Naive thymus-derived CD4-positive, alpha-beta T cell (primary cell): ENCODE results near the gene CABP4. TPM values are rescaled to one million over a fixed set of nuclear protein-coding genes. Genes with fewer than 3 reads are reported as not detected.

Source experiments
- ATAC-seq: fragments of 150-1000 bp; cut with Tn5 transposase; 2 replicates; pipeline ENCODE4 v1.10.0; 2021; ENCODE audit warnings: mild to moderate bottlenecking, moderate library complexity
- CTCF ChIA-PET: fragments of 350-600 bp; sonication (Branson Sonifier 250); formaldehyde crosslinking; loops from one replicate; lab custom pipeline; 2021; ENCODE audit warnings: antibody characterized with exemption; lab: Charles Lee
- POLR2A ChIA-PET: fragments of 350-600 bp; sonication (Branson Sonifier 250); formaldehyde crosslinking; loops from one replicate; lab custom pipeline; 2021; ENCODE audit warnings: antibody characterized with exemption, inconsistent platforms; lab: Charles Lee
- DNase-seq, 9 donors: peaks; one replicate each; pipeline versions ENCODE4 v3.0.0 to v3.0.0-alpha.2; 2020 to 2022; ENCODE audit warnings: mixed read lengths in 1 of 9
- H3K27ac ChIP-seq: one replicate; pipeline ENCODE4 v1.7.0; 2013; ENCODE audit warnings: mild to moderate bottlenecking, low read depth, low read length, moderate library complexity
- H3K27me3 ChIP-seq, 2 donors: one replicate each; pipeline ENCODE4 v1.7.0; 2013; ENCODE audit warnings: low read length in 2 of 2, mild to moderate bottlenecking in 2 of 2, moderate library complexity in 2 of 2; ENCODE audit not compliant: control insufficient read depth in 2 of 2, insufficient read depth in 2 of 2
- H3K36me3 ChIP-seq, 3 experiments: 1 replicate in 2 of 3; 2 replicates in 1 of 3; pipeline ENCODE4 v1.7.0; 2013; ENCODE audit warnings: low read length in 3 of 3, mild to moderate bottlenecking in 3 of 3, moderate library complexity in 1 of 3; ENCODE audit not compliant: insufficient read depth in 3 of 3, control insufficient read depth in 2 of 3
- H3K4me1 ChIP-seq, 2 donors: one replicate each; pipeline ENCODE4 v1.7.0; 2013; ENCODE audit warnings: low read length in 2 of 2, mild to moderate bottlenecking in 2 of 2, moderate library complexity in 1 of 2; ENCODE audit not compliant: control insufficient read depth in 2 of 2, insufficient read depth in 2 of 2
- H3K4me3 ChIP-seq: 2 replicates; pipeline ENCODE4 v1.7.0; 2013; ENCODE audit warnings: mild to moderate bottlenecking, low read length
- H3K9me3 ChIP-seq, 3 experiments: 1 replicate in 2 of 3; 2 replicates in 1 of 3; pipeline ENCODE4 v1.7.0; 2013; ENCODE audit warnings: low read length in 3 of 3; ENCODE audit not compliant: control insufficient read depth in 2 of 3
- H3K27ac Mint-ChIP-seq, 9 donors: one replicate each; pipeline ENCODE4 v1.8.0; 2020 to 2022; ENCODE audit warnings: mixed read lengths in 9 of 9, mild to moderate bottlenecking in 8 of 9, moderate library complexity in 5 of 9, inconsistent platforms in 2 of 9
- H3K27me3 Mint-ChIP-seq, 5 donors: one replicate each; pipeline ENCODE4 v1.8.0; 2021 to 2022; ENCODE audit warnings: mixed read lengths in 5 of 5, mild to moderate bottlenecking in 1 of 5
- H3K36me3 Mint-ChIP-seq, 5 donors: one replicate each; pipeline ENCODE4 v1.8.0; 2020 to 2022; ENCODE audit warnings: mixed read lengths in 5 of 5, mild to moderate bottlenecking in 3 of 5, inconsistent platforms in 1 of 5
- H3K4me1 Mint-ChIP-seq, 7 donors: one replicate each; pipeline ENCODE4 v1.8.0; 2020 to 2022; ENCODE audit warnings: mixed read lengths in 7 of 7, mild to moderate bottlenecking in 3 of 7, inconsistent platforms in 1 of 7
- H3K4me3 Mint-ChIP-seq, 10 donors: one replicate each; pipeline ENCODE4 v1.8.0; 2020 to 2022; ENCODE audit warnings: mild to moderate bottlenecking in 10 of 10, mixed read lengths in 10 of 10, moderate library complexity in 6 of 10, inconsistent platforms in 2 of 10
- H3K9me3 Mint-ChIP-seq, 11 donors: one replicate each; pipeline ENCODE4 v1.8.0; 2020 to 2022; ENCODE audit warnings: mixed read lengths in 11 of 11, mild to moderate bottlenecking in 4 of 11, inconsistent platforms in 1 of 11, moderate library complexity in 1 of 11
- intact Hi-C, 2 donors: fragments of 100-400 bp; cut with micrococcal nuclease; formaldehyde crosslinking; loops; one replicate each; pipeline ENCODE4 v1.15.1; 2023
- polyA plus RNA-seq, 2 donors: library from polyadenylated mRNA; unstranded; fragments of 300-500 nt; fragmentation: Illumina TruSeq; gene quantifications; one replicate each; pipeline ENCODE4 v1.2.3, GENCODE V29; 2021
- total RNA-seq, 6 experiments: library from RNA in 5 of 6; stranded (reverse) in 5 of 6; gene quantifications; 1 replicate in 5 of 6; 2 replicates in 1 of 6; pipeline ENCODE4 v1.2.3 and lab custom pipeline; 2021 to 2026

Gene CABP4
- total RNA-seq, result 10 to 100 TPM in 2 of 5 experiments, 1 to 10 TPM in 3; 2.5 to 17.1 (median 3.4) TPM
- 1 to 10 TPM; 1.2 to 2.3 TPM for polyA plus RNA-seq
- 15.2 reads per million, percentile 44 among the genes with 10 or more reads in this experiment for total RNA-seq (lab: John Stamatoyannopoulos, UW)

DNA sequence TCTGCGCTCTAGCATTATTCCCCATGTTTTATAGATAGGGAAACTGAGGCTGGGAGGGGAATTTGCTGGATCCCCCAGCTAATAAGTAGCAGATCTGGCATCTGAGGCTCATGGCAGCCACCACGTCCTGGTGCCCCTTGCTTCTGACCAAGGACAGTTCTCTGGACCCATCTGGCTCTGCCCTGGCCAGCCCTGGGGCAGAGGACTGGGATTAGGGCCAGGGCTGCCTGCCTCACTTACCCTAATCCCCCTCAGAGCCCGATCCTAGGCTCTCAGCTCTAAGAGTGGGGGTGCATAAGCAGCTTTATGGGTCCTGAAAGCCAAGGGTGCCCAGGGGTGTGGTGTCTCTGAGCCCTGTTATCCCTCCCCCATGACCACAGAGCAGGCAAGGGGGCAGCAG is at the start of gene CABP4:
Gene CABP4, plus strand, starts transcription at position 301 of the 400 bp plus-strand sequence. Its CDS starts 70 bp downstream, at position 371.
- intact Hi-C loops, result no loop called here
- no peaks in the 10 kb centered on the region for H3K27me3 ChIP-seq
- no peak for ATAC-seq
- no peaks in the 10 kb centered on the region for H3K36me3 ChIP-seq
- Mint-ChIP-seq H3K4me3 (peak within 1 kb of the TSS in 1 of 10 donors; percentile 69), H3K27me3 (no peaks in the 10 kb centered on the region), H3K36me3 (no peaks in the 10 kb centered on the region), H3K4me1 (peaks cover 0 to 22% (median 8%) of the 10 kb centered on the region in 7 donors), H3K9me3 (peaks cover 0 to 6% (median 0%) of the 10 kb centered on the region in 11 donors), H3K27ac (peak within 1 kb of the TSS in 2 of 9 donors; percentile 10 to 31)
- no peak within 1 kb of the TSS for H3K27ac ChIP-seq
- no peak for DNase-seq
- no peaks in the 10 kb centered on the region for H3K9me3 ChIP-seq
- ChIA-PET POLR2A (interaction anchor here (0.6 to 18.3 kb wide), 6 partner anchors 7 to 44 kb away, joined by 3 to 206 read pairs (median 16); partner anchors contain the start of genes CORO1B, GPR152 and PTPRCAP), CTCF (no interaction called here)
- no peak within 1 kb of the TSS for H3K4me3 ChIP-seq
- H3K4me1 ChIP-seq, result peaks cover 0 to 2% of the 10 kb centered on the region in 2 donors

DNA sequence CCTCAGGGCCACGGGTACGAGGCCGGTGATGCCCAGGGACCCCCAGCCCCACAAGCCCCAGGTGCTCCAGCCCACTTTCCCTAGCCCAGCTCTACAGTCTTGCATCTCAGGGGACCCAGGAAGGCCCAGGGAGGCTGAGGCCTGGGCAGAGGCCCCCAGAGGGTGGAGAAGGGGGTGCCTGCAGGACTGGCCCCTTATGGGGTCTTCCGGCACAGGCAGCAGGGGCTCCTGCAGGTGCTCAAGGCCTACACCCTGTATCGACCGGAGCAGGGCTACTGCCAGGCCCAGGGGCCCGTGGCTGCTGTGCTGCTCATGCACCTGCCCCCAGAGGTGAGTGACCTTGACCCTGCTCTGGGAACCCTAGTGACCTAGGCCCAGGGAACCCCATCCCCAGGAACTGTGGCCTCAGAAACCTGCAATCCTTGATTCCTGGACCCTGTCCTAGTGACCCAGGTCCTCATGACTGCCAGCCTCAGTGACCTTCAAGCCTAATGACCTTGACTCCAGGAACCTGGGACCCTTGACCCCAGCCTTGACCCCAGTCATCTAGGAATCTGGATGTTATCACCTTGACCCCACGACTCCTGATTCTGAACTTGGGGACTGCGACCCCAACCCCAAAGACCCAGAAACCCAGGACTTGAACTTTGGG is 49.3 kb upstream of the CABP4 start:
- Histone ChIP-seq H3K4me3 (peak overlapping the region; percentile 98), H3K9me3 (no peaks in the 10 kb centered on the region), H3K27me3 (no peaks in the 10 kb centered on the region), H3K27ac (peak overlapping the region; percentile 87), H3K36me3 (peaks cover 0 to 26% (median 5%) of the 10 kb centered on the region in 3 experiments), H3K4me1 (peaks cover 68 to 76% of the 10 kb centered on the region in 2 donors)
- peak overlapping the region; percentile 90 to 100 (median 98) for H3K4me3 Mint-ChIP-seq
- DNase-seq, result no peak
- peak overlapping the region in 8 of 9 donors; percentile 91 to 96 (median 95) for H3K27ac Mint-ChIP-seq
- peaks cover 0 to 3% (median 0%) of the 10 kb centered on the region in 11 donors for H3K9me3 Mint-ChIP-seq
- peaks cover 28 to 65% (median 56%) of the 10 kb centered on the region in 7 donors for H3K4me1 Mint-ChIP-seq
- intact Hi-C loops, result no loop called here
- no peaks in the 10 kb centered on the region for H3K27me3 Mint-ChIP-seq
- ChIA-PET POLR2A (interaction anchor here (0.8 to 25.4 kb wide), 8 partner anchors 15 to 94 kb away, joined by 3 to 1530 read pairs (median 50); partner anchors contain the start of genes AIP, CARNS1, POLD4 and PTPRCAP), CTCF (interaction anchor here (6.4 kb wide), 1 partner anchor 13 kb away, joined by 67 read pairs; no protein-coding TSS in a partner anchor)
- peaks cover 0 to 49% (median 11%) of the 10 kb centered on the region in 5 donors for H3K36me3 Mint-ChIP-seq
- no peak for ATAC-seq

DNA sequence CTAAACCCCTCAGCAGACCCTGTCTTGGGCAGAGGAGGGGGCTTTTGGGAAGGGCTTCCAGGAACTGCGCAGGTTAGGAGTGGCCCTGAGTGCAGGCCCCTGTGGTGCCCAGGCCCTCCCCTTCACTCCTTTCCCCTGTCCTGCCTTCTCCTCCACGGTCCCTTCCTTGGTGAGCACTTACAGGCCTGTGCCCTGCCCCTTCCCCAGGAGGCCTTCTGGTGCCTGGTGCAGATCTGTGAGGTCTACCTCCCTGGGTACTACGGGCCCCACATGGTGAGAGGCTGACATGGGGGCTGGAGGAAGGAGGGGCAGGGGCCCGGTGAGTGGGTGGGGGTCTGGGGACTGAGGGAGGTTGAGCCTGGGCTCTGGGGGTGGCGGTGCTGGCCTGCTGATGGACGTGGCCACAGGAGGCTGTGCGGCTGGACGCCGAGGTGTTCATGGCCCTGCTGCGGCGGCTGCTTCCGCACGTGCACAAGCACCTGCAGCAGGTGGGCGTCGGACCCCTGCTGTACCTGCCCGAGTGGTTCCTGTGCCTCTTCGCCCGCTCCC is 48.7 kb upstream of the CABP4 start:
- intact Hi-C loops, result no loop called here
- no peak for DNase-seq
- H3K27ac ChIP-seq, result peak overlapping the region; percentile 87
- ATAC-seq, result no peak
- H3K36me3 Mint-ChIP-seq, result peaks cover 0 to 52% (median 11%) of the 10 kb centered on the region in 5 donors
- H3K9me3 Mint-ChIP-seq, result peaks cover 0 to 3% (median 0%) of the 10 kb centered on the region in 11 donors
- H3K4me3 Mint-ChIP-seq, result peak overlapping the region; percentile 90 to 100 (median 98)
- peak overlapping the region; percentile 98 for H3K4me3 ChIP-seq
- no peaks in the 10 kb centered on the region for H3K9me3 ChIP-seq
- H3K4me1 ChIP-seq, result peaks cover 75 to 80% of the 10 kb centered on the region in 2 donors
- no peaks in the 10 kb centered on the region for H3K27me3 ChIP-seq
- peak overlapping the region in 8 of 9 donors; percentile 90 to 95 (median 92) for H3K27ac Mint-ChIP-seq
- H3K27me3 Mint-ChIP-seq, result no peaks in the 10 kb centered on the region
- CTCF ChIA-PET, result interaction anchor here (0.9 to 1.3 kb wide), 5 partner anchors 13 to 62 kb away, joined by 3 to 6 read pairs (median 5); partner anchors contain the start of genes PTPRCAP and TMEM134
- H3K36me3 ChIP-seq, result peaks cover 0 to 25% (median 5%) of the 10 kb centered on the region in 3 experiments
- peaks cover 35 to 69% (median 63%) of the 10 kb centered on the region in 7 donors for H3K4me1 Mint-ChIP-seq
- POLR2A ChIA-PET, result interaction anchor here (1.0 to 25.4 kb wide), 6 partner anchors 15 to 77 kb away, joined by 4 to 1530 read pairs (median 17); partner anchors contain the start of genes AIP, CARNS1, PTPRCAP and RAD9A

DNA sequence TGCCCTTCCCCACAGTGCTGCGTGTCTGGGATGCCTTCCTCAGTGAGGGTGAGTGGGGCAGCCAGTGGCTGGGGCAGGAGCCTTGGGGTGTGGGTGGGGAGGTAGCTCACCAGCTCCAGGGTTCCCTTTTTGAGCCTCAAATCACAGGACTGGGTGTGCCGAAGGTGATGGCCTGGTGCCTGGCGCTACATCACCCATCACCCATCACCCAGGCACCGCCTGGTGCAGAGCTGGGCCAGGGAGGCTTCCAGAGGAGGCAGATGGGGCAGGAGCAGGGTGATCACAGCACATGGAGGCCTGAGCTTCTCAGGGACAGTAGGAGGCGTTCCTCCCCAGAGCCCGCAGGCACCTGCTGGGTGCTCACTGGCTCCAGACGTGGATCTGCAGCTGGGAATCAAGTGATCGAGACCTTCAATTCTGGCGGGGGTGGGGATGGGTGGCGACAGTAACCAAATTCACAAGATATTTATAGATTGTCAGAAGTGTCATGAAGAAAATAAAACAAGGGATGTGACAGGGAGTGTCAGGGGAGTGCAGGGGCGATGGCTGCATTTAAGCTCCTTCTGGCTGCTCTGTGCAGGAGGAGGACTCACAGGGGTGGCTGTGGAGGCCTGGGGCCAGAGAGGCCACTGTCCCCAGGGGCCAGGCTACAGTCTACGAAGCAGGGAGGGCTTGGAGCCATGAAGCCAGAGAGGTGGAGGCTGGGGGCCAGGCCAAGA is 48.0 kb upstream of the CABP4 start:
- POLR2A ChIA-PET, result interaction anchor here (0.8 to 25.4 kb wide), 10 partner anchors 12 to 77 kb away, joined by 3 to 1530 read pairs (median 8); partner anchors contain the start of genes AIP, CARNS1, PTPRCAP and RAD9A
- intact Hi-C loops, result no loop called here
- peak in 3 of 9 donors; percentile 19 to 33 (median 27) for DNase-seq

DNA sequence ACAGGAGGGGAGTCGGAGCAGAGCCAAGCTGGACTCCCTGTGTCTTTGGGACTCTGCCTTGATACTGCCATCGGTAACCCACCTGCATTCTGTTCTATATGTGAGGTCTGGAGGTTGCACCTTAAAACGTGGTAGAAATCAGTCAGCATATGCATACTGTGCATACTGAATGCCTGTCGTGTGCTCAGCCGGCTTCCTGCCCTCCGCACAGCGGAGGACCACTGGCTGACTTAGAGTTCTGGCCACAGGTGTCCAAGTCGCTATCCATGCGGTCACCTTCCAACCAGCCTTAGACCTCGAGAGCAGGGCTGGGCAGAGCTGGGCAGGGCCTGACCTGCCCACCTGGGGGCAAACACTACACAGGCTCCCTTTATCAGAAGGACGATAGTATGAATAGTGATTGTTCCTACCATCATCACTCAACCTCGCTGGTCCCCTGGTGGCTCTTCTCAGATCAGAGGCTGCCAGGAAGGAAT is 47.4 kb upstream of the CABP4 start:
- Mint-ChIP-seq H3K4me1 (peaks cover 42 to 80% (median 75%) of the 10 kb centered on the region in 7 donors), H3K27ac (peak overlapping the region; percentile 91 to 95 (median 93)), H3K4me3 (peak overlapping the region; percentile 90 to 100 (median 98)), H3K27me3 (no peaks in the 10 kb centered on the region), H3K36me3 (peaks cover 0 to 52% (median 11%) of the 10 kb centered on the region in 5 donors), H3K9me3 (peaks cover 0 to 3% (median 0%) of the 10 kb centered on the region in 11 donors)
- peak overlapping the region; percentile 98 for H3K4me3 ChIP-seq
- peaks cover 0 to 25% (median 5%) of the 10 kb centered on the region in 3 experiments for H3K36me3 ChIP-seq
- DNase-seq (no peak), ATAC-seq (no peak)
- ChIA-PET CTCF (interaction anchor here (0.7 to 2.3 kb wide), 11 partner anchors 11 to 98 kb away, joined by 3 to 8 read pairs (median 5); partner anchors contain the start of genes PITPNM1, PTPRCAP and TMEM134), POLR2A (interaction anchor here (0.5 to 25.4 kb wide), 17 partner anchors 12 to 136 kb away, joined by 3 to 1530 read pairs (median 5); partner anchors contain the start of genes AIP, CARNS1, CORO1B and PTPRCAP)
- no peaks in the 10 kb centered on the region for H3K27me3 ChIP-seq
- no peaks in the 10 kb centered on the region for H3K9me3 ChIP-seq
- intact Hi-C loops, result no loop called here
- H3K4me1 ChIP-seq, result peaks cover 80 to 84% of the 10 kb centered on the region in 2 donors
- peak overlapping the region; percentile 87 for H3K27ac ChIP-seq

More for the DNA sequence above, 48.0 kb upstream of the CABP4 start:
- H3K27ac ChIP-seq, result peak overlapping the region; percentile 87
- peaks cover 0 to 25% (median 5%) of the 10 kb centered on the region in 3 experiments for H3K36me3 ChIP-seq
- Mint-ChIP-seq H3K27me3 (no peaks in the 10 kb centered on the region), H3K9me3 (peaks cover 0 to 3% (median 0%) of the 10 kb centered on the region in 11 donors), H3K27ac (peak overlapping the region; percentile 90 to 95 (median 92)), H3K36me3 (peaks cover 0 to 52% (median 11%) of the 10 kb centered on the region in 5 donors), H3K4me3 (peak overlapping the region; percentile 90 to 100 (median 98)), H3K4me1 (peaks cover 38 to 74% (median 69%) of the 10 kb centered on the region in 7 donors)
- peaks cover 80 to 84% of the 10 kb centered on the region in 2 donors for H3K4me1 ChIP-seq
- H3K27me3 ChIP-seq, result no peaks in the 10 kb centered on the region
- H3K4me3 ChIP-seq, result peak overlapping the region; percentile 98
- H3K9me3 ChIP-seq, result no peaks in the 10 kb centered on the region
- CTCF ChIA-PET, result interaction anchor here (0.7 to 1.3 kb wide), 8 partner anchors 13 to 98 kb away, joined by 3 to 6 read pairs (median 4); partner anchors contain the start of genes PITPNM1, PTPRCAP and TMEM134
- no peak for ATAC-seq
